ENCODE results near the gene C11orf42.
"Not testable (repeated sequence)": the region's sequence is repeated elsewhere in the genome, so short reads cannot be mapped to it uniquely, and the experiment has no call there.

Gene C11orf42

DNA sequence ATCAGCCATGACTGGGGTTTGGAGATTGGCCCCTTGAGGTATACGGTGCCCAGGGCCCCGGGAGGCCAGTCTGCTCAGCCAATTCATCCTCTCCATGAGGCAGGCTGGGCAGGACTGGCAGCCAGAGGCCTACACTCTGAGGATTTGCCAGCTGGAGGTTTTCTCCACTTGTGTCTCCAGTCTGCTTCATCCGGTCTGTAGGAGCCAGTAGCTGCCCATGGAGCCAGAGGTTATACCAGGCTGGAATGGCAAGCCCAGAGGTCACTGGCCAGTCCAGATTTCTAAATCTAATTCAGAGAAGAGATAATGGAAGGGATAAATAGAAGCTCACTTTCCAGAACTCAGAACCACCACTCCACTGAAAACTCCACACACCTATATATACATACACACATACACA lies 19.1 kb downstream of the C11orf42 start:
- DNase-seq: no peak

- no peak for DNase-seq
These were observed 19.7 kb downstream of the C11orf42 start for GRCh38 chr11:6225024-6225423.

DNA sequence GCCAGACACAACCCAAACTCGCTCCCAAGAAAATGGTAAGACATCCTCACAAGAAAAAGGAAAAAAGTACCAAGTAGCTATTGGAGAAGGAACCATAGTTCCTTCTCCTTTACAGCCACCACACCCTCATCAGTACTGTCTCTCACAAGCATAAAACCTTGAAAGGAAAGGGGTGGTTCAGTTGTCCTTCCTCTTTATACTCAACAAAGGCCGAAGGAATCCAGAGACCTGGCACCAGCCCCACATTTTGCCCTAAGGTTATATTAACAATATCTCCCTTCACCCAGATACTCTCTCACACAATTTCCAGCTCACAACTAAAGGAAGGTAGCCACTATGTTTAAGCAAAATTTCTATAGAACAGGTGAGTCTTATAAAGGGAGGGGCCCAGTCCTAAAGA lies 20.5 kb downstream of the C11orf42 start:
- DNase-seq: no peak

DNA sequence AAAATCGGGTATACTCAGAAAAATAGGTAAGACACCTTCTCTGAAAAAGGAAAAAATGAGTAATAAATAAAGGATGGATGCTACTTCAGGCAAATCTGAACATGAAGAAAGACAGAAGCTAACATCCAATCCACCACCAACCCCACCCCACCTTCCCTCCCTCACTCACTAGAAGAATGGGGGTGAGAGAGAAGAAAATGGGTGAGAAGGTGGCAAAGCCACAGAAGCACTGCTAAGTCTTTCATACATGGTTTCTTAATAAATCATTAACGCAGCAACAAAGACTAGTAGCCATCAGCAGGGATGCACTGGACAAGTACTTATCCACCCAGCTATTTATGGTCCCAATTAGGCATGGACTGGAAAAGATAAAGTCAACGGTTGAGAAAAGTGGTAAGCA lies 23.2 kb downstream of the C11orf42 start:
- no peak for DNase-seq

GRCh38 chr11:6229911-6230310 lies 24.6 kb downstream of the C11orf42 start:
- no peak for DNase-seq

DNA sequence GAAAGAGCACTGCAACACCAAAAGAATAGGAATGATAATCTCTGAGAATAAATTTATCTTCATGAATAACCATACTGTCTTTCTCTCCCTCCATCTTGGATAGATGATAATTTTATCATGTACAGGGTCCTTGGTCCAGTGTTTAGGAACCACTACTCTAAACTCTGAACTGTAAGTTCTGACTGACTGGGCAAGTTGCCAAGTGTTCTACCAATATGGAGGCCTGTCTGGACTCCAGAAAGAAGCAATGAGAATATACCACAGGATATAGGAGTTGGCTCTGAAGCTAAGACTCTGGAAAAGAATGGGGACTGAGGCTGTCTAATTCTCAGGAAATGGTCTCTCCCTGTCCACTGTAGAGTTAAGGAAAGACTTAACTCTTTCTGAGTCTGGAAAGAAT lies 27.5 kb downstream of the C11orf42 start:
- DNase-seq: no peak

DNA sequence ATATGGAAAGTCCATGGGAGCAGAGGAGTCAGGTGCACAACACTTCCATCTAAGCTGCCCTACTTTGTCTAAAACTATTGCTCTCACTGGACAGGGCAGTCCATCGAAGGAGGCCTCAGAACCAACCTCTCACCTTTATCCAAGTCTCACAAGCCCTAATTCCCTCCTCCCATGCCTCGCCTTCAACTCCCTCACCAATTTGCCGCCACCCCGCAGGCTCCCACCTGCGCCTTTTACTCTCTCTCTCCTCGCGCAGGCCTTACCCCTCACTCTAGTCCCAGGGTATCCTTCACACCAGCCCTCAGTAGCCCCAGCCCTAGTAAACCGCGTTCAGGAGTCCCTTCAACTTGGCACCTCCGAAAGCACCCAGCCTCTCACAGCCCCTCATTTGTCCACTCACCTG lies 28.6 kb downstream of the C11orf42 start:
- DNase-seq: no peak

GRCh38 chr11:6234387-6235107 lies 29.2 kb downstream of the C11orf42 start, which contains the start of gene FHIP1B:
FHIP1B (minus strand) TSS chr11:6234636; CDS start chr11:6224516, 10,120 bp downstream.
- peak; percentile 100 for DNase-seq

DNA sequence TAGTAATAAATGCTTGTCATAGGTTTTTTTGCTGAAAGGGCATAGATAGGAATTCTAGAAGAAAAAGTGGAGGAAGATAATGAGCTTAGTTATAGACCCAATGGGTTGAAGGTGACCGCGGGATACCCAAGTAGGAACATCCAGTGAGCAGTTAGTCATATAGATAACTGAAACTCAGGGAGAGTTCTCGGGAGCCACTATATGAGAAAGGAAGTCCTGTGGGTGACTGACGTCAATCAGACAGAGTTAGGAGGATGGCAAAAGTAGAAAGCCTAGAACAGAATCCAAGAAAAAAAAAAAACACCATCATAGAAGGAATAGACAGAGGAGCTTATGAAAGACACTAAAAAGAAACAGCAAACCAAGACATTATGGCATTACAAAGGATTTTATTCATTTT lies 31.9 kb downstream of the C11orf42 start:
- DNase-seq: no peak

DNA sequence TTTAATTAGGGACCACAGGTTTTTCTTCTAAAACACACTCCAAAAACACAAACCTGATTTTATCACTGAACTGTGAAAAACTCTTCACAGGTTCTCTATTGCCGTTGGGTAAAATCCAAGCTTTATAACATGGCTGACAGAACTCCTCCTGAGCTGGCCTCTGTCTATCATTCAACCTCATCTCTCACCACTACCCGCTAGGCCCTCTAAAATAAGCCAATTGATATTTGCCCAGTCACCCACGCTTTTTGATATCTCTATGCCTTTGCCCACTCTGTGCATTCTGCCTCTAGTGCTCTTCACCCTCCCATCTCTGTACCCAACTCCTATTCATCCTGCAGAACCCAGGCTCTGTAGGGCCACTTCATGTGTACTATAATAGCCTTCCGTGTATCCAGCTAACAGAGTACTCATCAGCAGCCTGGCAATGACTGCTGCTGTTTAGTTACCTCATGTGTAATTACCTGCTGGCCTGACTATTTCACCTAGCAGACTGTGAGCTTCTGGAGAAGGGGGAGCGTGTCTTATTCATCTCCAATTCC lies 32.5 kb downstream of the C11orf42 start:
- DNase-seq: no peak

DNA sequence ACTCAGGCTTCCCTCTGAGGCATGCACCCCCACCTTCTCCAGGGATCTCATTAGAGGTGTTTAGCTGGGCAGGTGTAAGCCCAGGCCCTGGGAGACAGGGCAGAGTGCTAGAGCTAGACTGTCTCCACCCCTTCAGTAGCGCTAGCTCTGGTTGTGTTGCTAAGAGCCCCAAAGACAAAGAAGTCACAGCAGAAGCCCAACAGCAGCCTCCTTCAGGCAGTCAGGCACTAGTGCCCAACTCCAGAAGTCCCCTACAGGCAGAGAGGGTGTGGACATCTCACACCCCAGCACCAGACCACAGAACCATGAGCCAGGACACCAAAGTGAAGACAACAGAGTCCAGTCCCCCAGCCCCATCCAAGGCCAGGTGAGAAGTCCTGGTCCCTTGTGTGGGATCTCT lies 33.5 kb downstream of the C11orf42 start, which contains the start of gene CNGA4:
TSS of gene CNGA4 (plus strand) at position 188 of the 400 bp plus-strand sequence. CDS start at position 306, 118 bp downstream.
- no peak for DNase-seq

- DNase-seq: no peak
These were observed 34.8 kb downstream of the C11orf42 start for GRCh38 chr11:6240139-6240538.

- no peak for DNase-seq
These were observed 35.4 kb downstream of the C11orf42 start for GRCh38 chr11:6240781-6241180.

- no peak for DNase-seq
These were observed 36.0 kb downstream of the C11orf42 start for GRCh38 chr11:6241316-6241715.

DNA sequence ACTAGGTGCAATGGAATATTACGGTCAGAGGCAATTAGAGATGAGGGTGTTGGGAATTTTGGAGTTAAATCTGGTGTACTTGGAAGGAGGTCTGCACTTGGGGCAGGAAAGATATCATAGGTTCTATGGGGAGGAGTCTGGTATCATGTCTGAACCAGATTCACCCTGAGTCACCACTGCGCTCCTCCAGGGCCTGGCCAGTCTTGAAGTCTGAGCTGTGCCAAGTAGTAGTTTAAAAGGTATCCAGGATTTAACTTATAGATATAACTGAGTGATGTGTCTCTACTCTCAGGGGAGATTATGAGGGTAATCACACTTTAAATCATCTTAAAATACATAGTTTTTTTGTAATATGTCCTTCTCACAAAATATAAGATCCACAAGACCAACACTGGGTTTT lies 40.2 kb downstream of the C11orf42 start:
- no peak for DNase-seq

- no peak for DNase-seq
These were observed 42.9 kb downstream of the C11orf42 start for GRCh38 chr11:6248248-6248647.

DNA sequence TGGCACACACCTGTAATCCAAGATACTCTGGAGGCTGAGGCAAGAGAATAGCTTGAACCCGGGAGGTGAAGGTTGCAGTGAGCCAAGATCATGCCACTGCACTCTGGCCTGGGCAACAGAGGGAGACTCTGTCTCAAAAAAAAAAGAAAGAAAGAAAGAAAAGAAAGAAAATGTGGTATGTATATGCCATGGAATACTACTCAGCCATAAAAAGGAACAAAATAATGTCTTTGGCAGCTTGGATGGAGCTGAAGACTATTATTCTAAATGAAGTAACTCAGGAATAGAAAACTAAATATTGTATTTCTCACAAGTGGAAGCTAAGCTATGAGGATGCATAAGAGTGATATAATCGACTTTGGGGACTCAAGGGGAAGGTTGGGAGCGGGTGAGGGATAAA lies 43.5 kb downstream of the C11orf42 start:
- DNase-seq: not testable (repeated sequence)

DNA sequence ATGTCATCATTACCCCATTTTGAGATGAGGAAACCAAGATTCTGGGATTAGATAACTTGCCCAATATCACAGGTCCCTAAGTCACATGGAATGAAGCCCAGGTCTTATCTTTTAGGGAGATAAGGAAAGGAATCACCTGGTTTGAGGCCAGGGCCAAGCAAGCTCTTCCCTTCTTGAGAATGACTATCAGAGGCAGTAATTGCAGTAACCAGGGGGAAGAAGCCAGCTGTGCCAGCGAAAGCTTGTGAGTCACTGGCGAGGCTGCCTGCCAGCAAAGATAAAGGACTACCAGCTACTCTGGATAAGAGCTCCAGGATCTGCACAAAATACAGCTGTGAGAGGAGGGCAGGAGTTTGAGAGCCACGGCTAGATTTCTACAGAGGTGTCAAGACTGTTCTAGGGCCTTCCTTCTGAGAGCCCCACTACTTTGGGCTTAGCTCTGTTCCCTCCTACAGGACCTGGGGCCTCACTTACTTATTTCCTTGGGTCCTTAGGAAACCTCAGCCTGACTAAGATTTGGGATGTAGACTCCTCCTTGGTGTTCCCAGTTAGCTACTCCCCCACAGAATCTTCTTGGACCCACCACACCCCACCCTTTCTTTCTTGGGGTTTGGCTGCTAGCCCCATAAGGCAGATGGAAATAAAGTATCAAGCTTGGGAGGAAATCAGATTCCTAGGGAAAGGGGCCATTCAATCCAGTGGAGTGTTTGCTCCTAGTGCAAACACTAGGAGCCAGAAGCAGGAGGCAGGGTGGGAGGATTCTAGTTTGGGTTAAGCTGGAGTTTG lies 44.6 kb downstream of the C11orf42 start:
- DNase-seq: no peak

- no peak for DNase-seq
These were observed 45.9 kb downstream of the C11orf42 start for GRCh38 chr11:6251120-6251733.

- DNase-seq: no peak
These were observed 46.7 kb downstream of the C11orf42 start for GRCh38 chr11:6251990-6252473.

GRCh38 chr11:6253197-6253596 lies 47.8 kb downstream of the C11orf42 start:
- no peak for DNase-seq

DNA sequence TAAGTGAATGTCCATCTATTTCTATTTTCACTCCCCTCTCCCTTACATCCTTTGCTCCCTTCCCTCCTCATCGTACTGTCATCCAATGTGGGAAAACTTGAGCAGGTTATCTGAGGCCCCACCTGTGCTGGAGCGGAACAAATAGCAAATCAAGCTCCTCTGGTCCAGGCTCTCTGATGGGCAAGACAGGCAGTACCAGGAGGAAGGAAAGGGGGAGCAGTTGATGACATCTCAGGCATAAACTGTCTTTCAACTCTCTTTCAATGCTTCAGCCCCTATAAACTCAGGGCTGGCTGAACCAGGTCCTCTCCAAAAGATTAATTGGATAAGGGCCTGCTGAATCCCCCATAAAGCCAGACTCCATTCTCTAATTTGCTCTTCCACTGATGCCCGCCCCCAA lies 52.8 kb downstream of the C11orf42 start:
- DNase-seq: no peak

- DNase-seq: no peak
These were observed 53.3 kb downstream of the C11orf42 start for GRCh38 chr11:6258571-6259081.

Measured in NCI-H187 treated with DMSO at 0.1 percent for 48 hours (cell line).